ENCODE results near the gene APC2. TPM values are rescaled to one million over a fixed set of nuclear protein-coding genes. Genes with fewer than 3 reads are reported as not detected.

Gene APC2
- total and polyA plus RNA-seq, 8 donors: 0.10 to 3.5 (median 0.58) TPM; not detected in 1

DNA sequence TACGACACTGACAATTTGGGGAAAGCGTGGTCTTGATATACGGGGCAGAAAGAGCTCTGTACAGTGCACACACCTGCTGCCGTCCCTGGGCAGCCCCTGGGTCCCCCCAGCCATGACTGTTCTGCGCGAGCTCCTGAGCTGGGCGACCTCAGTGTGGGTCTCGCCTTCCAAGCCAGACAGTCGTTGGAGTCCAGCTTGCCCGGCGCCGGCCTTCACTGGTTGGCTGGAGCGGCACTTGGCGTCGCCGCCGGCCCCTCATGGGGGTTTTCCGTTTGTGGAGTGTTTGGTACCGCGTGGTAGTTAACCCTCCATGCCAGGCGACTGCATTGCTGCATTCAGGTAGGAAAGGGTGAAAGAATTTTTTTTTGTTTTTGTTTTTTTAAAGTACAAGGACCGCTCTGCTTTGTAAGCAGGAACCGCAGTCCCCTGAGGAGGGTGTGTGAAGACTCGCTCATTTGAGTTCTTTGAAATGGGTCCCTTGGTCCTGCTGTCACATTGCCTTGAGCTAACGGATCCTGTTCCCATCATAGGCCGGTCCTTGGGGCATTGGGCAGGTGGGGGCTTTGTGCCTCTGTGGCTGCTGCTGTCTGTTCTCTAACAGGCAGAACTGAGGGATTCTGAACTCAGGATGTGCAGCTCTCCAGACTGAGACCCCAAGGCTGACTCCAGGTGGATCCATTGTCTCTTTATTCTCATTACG is 22.6 kb upstream of the APC2 start:
- Histone ChIP-seq H3K27me3 (no peaks in the 10 kb centered on the region), H3K4me3 (no peak overlapping the region), H3K36me3 (peaks cover 68 to 100% (median 100%) of the 10 kb centered on the region in 4 donors), H3K27ac (no peak overlapping the region), H3K4me1 (peaks cover 12 to 30% (median 15%) of the 10 kb centered on the region in 4 donors), H3K9me3 (no peaks in the 10 kb centered on the region)
- DNase-seq: no peak
- 92 to 94% (median 92%) methylated on average over 23 to 27 of the region's 27 CpGs for WGBS, 5 donors
- intact Hi-C loops (cut with DNase I; ENCODE audit: low total_unique reads): no loop called here
- TF ChIP-seq CTCF (IDR thresholded peaks at IDR 0.05) (no peak), POLR2A (IDR thresholded peaks at IDR 0.05) (no peak), EP300 (IDR thresholded peaks at IDR 0.05) (no peak), POLR2AphosphoS5 (IDR thresholded peaks at IDR 0.05) (no peak)

DNA sequence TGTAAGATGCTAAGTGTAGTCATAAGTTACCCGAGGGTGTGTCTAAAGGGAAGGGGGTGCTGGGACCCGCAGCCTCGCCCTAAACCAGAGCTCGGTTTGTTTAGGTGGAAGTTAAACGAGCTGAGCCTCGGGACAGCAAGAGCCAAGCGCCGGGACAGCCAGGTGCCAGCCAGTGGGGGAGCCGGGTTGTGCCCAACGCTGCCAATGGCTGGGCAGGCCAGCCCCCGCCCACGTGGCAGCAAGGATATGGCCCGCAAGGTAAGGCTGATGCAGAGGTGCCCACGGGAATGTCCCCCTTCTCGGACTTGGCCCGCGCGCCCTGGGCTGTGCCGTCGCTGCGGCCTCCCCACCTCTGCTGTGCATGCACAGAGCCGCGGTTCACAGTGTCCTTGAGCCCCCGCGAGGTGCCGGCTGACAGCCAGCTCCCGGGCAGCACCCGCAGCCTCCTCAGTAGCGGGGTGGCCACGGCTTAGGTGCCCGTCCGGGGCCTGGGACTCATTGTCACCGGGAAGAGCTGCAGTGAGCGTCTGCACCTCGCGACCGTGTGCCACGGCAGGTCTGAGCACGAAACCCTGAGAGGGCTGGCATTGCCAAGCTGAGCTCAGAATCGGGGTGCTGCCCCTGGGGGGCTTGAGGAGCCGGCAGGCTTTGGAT is 21.1 kb upstream of the APC2 start:
- TF ChIP-seq POLR2AphosphoS5 (IDR thresholded peaks at IDR 0.05) (no peak), POLR2A (IDR thresholded peaks at IDR 0.05) (no peak), CTCF (IDR thresholded peaks at IDR 0.05) (no peak), EP300 (IDR thresholded peaks at IDR 0.05) (no peak)

GRCh38 chr19:1429750-1430149 is 20.2 kb upstream of the APC2 start:
- H3K27me3 ChIP-seq: no peaks in the 10 kb centered on the region

More for the DNA sequence above, 21.1 kb upstream of the APC2 start:
- Histone ChIP-seq H3K36me3 (peaks cover 68 to 100% (median 100%) of the 10 kb centered on the region in 4 donors), H3K9me3 (no peaks in the 10 kb centered on the region), H3K27me3 (no peaks in the 10 kb centered on the region), H3K27ac (no peak overlapping the region), H3K4me3 (no peak overlapping the region), H3K4me1 (peaks cover 12 to 26% (median 15%) of the 10 kb centered on the region in 4 donors)
- intact Hi-C loops (cut with DNase I; ENCODE audit: low total_unique reads): no loop called here
- 68 to 82% (median 76%) methylated on average over 26 to 41 of the region's 41 CpGs for WGBS, 5 donors
- DNase-seq: no peak

DNA sequence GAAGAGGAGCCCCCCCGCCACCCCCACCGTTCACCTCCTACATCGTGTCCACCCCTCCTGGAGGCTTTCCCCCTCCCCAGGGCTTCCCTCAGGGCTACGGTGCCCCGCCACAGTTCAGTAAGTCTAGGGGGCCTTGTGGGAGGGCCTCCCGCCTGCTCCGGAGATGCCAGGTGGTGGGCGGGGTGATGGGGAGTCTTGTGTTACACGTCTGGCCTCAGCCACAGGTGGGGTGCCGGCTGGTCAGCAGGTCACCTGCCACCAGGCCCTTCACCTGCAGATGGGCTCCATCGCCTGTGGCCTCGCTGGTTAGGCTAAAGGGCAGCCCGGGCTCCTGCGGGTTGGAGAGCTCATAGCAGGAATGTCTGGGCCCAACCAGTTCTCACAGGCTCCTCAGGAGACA is 19.7 kb upstream of the APC2 start:
- WGBS, 5 donors: 83 to 95% (median 88%) methylated on average over 4 to 14 of the region's 14 CpGs
- peaks cover 68 to 100% (median 100%) of the 10 kb centered on the region in 4 donors for H3K36me3 ChIP-seq
- no peaks in the 10 kb centered on the region for H3K9me3 ChIP-seq
- H3K27ac ChIP-seq: no peak overlapping the region
- intact Hi-C loops (cut with DNase I; ENCODE audit: low total_unique reads): no loop called here
- peaks cover 12 to 20% (median 15%) of the 10 kb centered on the region in 4 donors for H3K4me1 ChIP-seq
- DNase-seq: no peak
- H3K4me3 ChIP-seq: no peak overlapping the region
- no peaks in the 10 kb centered on the region for H3K27me3 ChIP-seq
- no peak for TF ChIP-seq CTCF (IDR thresholded peaks at IDR 0.05)
- TF ChIP-seq POLR2A (IDR thresholded peaks at IDR 0.05): no peak
- no peak for TF ChIP-seq POLR2AphosphoS5 (IDR thresholded peaks at IDR 0.05)
- TF ChIP-seq EP300 (IDR thresholded peaks at IDR 0.05): no peak

More at GRCh38 chr19:1429750-1430149, 20.2 kb upstream of the APC2 start:
- no peaks in the 10 kb centered on the region for H3K9me3 ChIP-seq
- TF ChIP-seq POLR2AphosphoS5 (IDR thresholded peaks at IDR 0.05) (peak in 2 of 3 donors; percentile 29 to 44), EP300 (IDR thresholded peaks at IDR 0.05) (no peak)
- 27 to 70% (median 33%) methylated on average over 13 to 14 of the region's 14 CpGs for WGBS, 5 donors
- peak in 1 of 2 donors; percentile 77 for DNase-seq
- intact Hi-C loops (cut with DNase I; ENCODE audit: low total_unique reads): no loop called here
- no peak overlapping the region for H3K27ac ChIP-seq
- H3K4me1 ChIP-seq: peaks cover 12 to 20% (median 15%) of the 10 kb centered on the region in 4 donors
- H3K36me3 ChIP-seq: peaks cover 70 to 100% (median 100%) of the 10 kb centered on the region in 4 donors
- no peak overlapping the region for H3K4me3 ChIP-seq
